ENCODE measurements around the gene DEFB114.

DNA sequence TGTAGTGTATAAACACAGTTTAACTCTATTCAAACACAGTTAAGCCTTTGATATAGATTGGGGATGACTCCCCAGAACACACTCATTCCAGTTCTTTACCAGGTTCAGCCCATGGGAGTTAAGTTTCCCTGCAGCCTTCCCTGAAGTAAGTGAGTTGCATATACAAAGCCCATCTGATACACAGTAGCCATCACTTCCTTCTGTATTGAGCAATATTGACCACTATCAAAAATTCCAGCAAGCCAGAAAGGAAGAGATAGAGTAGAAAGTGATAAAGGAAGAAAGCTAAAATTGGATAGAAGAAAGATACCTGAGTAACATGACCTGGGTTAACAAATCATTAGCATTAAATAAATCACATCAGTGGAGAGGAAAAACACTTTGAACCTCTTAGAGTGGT lies 34.6 kb downstream of the DEFB114 start:
- TF ChIP-seq, protein P1, sequence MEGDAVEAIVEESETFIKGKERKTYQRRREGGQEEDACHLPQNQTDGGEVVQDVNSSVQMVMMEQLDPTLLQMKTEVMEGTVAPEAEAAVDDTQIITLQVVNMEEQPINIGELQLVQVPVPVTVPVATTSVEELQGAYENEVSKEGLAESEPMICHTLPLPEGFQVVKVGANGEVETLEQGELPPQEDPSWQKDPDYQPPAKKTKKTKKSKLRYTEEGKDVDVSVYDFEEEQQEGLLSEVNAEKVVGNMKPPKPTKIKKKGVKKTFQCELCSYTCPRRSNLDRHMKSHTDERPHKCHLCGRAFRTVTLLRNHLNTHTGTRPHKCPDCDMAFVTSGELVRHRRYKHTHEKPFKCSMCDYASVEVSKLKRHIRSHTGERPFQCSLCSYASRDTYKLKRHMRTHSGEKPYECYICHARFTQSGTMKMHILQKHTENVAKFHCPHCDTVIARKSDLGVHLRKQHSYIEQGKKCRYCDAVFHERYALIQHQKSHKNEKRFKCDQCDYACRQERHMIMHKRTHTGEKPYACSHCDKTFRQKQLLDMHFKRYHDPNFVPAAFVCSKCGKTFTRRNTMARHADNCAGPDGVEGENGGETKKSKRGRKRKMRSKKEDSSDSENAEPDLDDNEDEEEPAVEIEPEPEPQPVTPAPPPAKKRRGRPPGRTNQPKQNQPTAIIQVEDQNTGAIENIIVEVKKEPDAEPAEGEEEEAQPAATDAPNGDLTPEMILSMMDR (IDR thresholded peaks at IDR 0.05; ENCODE audit: insufficient read depth, low read length) = no peak
- TF ChIP-seq GABPA (IDR thresholded peaks at IDR 0.05; ENCODE audit: low read depth) = no peak

Measured in HL-60 (cell line).